HG03196 (cell line): ENCODE data around the gene MYH9.
"Not testable (repeated sequence)": the region's sequence is repeated elsewhere in the genome, so short reads cannot be mapped to it uniquely, and the experiment has no call there.

Experiments used
- ATAC-seq: cut with Tn5 transposase; IDR thresholded peaks from one replicate; pipeline ENCODE4 v1.9.1; 2021; ENCODE audit not compliant: unreplicated experiment

Gene MYH9

GRCh38 chr22:36253523-36254490, 134.0 kb downstream of the MYH9 start:
- no peak for ATAC-seq

- peak; percentile 76 for ATAC-seq
Observed at GRCh38 chr22:36252754-36253522, 134.8 kb downstream of the MYH9 start, which contains the start of gene APOL1. APOL1 (plus strand) TSS chr22:36253133; CDS start chr22:36254956, 1,823 bp downstream.

GRCh38 chr22:36251979-36252608, 135.7 kb downstream of the MYH9 start:
- ATAC-seq: not testable (repeated sequence)

GRCh38 chr22:36250292-36250960, 137.3 kb downstream of the MYH9 start:
- not testable (repeated sequence) for ATAC-seq

- ATAC-seq: no peak
Observed at GRCh38 chr22:36249160-36249559, 138.6 kb downstream of the MYH9 start.

- no peak for ATAC-seq
Observed at GRCh38 chr22:36247955-36248354, 139.8 kb downstream of the MYH9 start.

GRCh38 chr22:36246718-36247117, 141.0 kb downstream of the MYH9 start:
- no peak for ATAC-seq

GRCh38 chr22:36245805-36246356, 141.9 kb downstream of the MYH9 start:
- ATAC-seq: no peak

- ATAC-seq: no peak
Observed at GRCh38 chr22:36244522-36245391, 143.0 kb downstream of the MYH9 start.

GRCh38 chr22:36243986-36244385, 143.8 kb downstream of the MYH9 start:
- no peak for ATAC-seq

- peak; percentile 93 for ATAC-seq
Observed at GRCh38 chr22:36239401-36240171, 148.2 kb downstream of the MYH9 start, which contains the start of gene APOL2. APOL2 (minus strand) TSS chr22:36239527; CDS start chr22:36233162, 6,365 bp downstream.

GRCh38 chr22:36239150-36239400, 148.7 kb downstream of the MYH9 start:
- no peak for ATAC-seq

GRCh38 chr22:36238373-36239149, 149.2 kb downstream of the MYH9 start:
- no peak for ATAC-seq

- ATAC-seq: no peak
Observed at GRCh38 chr22:36237462-36238372, 150.1 kb downstream of the MYH9 start.

- ATAC-seq: no peak
Observed at GRCh38 chr22:36236388-36237319, 151.1 kb downstream of the MYH9 start.

- no peak for ATAC-seq
Observed at GRCh38 chr22:36235585-36235984, 152.2 kb downstream of the MYH9 start.
